G401.6 (cell line): ENCODE results near the gene ZFAND2A.
"Not testable (repeated sequence)": the region's sequence is repeated elsewhere in the genome, so short reads cannot be mapped to it uniquely, and the experiment has no call there.

Experiments used
- FAIRE-seq: peaks from 2 replicates; lab custom pipeline; 2012; peaks lifted over from hg19 to GRCh38; lab: Jason Lieb, UNC

Gene ZFAND2A

GRCh38 chr7:1151156-1151555 is 8.8 kb downstream of the ZFAND2A start:
- FAIRE-seq = no peak

GRCh38 chr7:1150400-1151002 is 9.5 kb downstream of the ZFAND2A start:
- no peak for FAIRE-seq

GRCh38 chr7:1149351-1149794 is 10.6 kb downstream of the ZFAND2A start:
- no peak for FAIRE-seq

GRCh38 chr7:1147873-1148272 is 12.1 kb downstream of the ZFAND2A start:
- not testable (repeated sequence) for FAIRE-seq

DNA sequence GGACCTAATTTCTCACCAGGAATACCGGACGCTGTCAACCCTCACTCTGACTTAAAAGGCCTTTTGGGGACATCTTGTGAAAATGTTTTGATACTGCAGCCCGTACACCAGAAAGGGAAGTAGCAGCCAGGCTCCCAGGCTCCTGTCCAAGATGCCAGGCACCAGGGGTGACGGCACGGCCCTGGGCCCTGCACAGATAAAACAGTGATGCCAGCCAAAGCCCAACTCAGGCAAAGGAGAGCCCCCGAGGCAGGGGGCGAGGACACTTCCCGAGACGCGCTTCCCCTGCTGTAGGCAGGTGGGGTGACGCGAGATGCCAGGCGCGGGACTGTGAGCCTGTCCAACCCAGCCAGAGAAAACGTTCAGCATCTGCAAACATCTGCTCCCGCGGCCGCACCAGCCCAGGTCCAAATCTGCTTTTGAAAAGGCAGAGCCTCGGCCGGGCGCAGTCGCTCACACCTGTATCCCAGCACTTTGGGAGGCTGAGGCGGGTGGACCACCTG is 15.7 kb downstream of the ZFAND2A start:
- no peak for FAIRE-seq

DNA sequence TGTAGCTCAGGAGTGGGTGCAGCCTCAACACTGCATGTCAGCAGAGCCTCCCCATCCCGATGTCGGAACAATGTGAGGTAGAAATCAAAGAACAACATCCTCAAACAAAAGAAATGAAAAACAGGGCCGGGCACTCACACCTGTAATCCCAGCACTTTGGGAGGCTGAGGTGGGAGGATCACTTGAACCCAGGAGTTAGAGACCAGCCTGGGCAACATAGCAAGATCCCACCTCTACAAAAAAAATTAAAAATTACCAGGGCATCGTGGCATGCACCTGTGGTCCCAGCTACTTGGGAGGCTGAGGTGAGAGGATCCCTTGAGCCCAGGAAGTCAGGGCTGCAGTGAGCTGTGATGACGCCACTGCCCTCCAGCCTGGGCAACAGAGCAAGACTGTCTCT is 17.0 kb downstream of the ZFAND2A start:
- FAIRE-seq = not testable (repeated sequence)

DNA sequence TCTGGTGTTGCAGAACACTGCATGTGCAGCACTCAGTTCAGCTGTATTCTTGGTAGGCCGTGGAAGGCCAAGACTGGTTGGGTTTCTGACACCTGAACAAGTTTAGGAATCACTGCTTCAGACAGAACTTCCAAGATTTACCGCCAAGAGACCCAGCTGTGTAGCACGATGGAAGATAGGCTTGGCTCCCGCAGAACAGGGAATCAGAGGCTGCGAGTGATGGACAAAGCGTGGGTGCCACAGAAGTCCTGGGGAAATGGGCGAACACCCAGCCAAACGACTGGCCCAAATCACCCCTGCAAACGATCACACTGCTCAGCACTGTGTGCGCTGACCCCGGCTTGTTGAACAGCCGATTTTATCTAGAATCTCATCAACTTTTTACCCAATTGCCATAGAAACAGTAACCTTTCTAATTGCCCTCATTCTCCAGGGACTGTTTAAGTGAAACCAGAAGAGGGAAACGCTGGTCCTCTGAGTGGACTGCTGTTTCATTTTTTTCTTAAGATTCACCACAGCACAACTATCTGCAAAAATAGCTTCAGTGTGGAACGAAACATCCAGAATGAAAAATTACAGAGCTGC is 17.9 kb downstream of the ZFAND2A start:
- no peak for FAIRE-seq

GRCh38 chr7:1141651-1142050 is 18.3 kb downstream of the ZFAND2A start:
- no peak for FAIRE-seq

- no peak for FAIRE-seq
These were observed 19.4 kb downstream of the ZFAND2A start for GRCh38 chr7:1140476-1141104.

DNA sequence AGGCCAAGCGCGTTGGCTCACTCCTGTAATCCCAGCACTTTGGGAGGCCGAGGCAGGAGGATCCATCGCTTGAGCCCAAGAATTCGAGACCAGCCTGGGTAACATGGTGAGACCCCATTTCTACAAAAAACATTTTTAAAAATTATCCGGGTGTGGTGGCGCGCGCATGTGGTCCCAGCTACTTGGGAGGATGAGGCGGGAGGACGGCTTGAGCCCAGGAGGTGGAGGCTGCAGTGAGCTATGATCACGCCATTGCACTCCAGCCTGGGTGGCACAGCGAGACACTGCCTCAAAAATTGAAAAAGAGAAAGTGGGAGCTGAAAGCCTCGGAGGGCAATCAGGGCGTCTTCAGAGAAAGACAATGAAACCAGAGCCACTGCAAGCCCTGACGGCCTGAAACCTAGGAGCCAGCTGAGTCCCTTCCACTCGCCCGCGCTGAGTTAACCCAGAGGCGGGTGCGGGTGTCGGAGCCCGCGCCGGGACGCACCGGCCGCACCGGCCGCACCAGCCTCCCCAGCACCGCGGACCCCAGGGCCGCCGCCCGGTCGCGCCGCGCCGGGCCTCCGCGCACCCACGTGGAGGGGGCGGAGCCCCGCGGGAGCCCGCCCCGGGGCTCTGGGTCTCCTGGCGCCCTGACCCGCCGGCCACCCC is 22.4 kb downstream of the ZFAND2A start:
- no peak for FAIRE-seq

DNA sequence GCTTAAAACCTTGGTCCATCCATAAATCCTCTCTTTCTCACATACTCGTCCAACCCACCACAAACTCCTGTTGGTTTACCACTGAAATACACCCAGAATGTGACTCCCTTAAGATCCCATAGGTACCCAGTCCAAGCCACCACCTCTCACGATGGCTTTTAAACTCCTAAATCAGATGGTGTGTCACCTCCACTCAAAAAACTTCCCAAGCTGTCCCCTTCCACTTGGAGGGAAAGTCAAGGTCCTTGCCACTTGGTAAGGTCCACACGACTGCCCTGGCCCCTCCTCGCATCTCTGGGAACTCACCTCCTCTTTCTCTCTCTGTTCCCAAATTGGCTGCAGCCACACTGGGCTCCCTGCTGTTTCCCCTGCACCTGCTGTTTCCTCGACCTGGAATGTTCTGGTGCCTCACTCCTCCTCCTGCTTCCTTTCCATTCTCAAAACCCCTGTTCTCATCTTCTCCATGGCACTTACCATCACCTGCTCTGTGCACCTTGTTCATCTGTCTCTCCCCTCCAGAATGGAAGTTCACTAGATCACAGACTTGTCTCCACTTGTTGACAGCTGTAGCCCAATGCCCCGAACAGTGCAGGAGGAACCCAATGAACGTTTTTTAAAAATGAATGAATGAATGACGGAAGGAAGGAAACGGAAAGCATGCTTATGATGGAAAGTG is 23.0 kb downstream of the ZFAND2A start:
- no peak for FAIRE-seq

- FAIRE-seq = no peak
These were observed 25.0 kb downstream of the ZFAND2A start for GRCh38 chr7:1134951-1135350.

- peak; percentile 63 for FAIRE-seq
These were observed 28.3 kb downstream of the ZFAND2A start for GRCh38 chr7:1131471-1132265.

DNA sequence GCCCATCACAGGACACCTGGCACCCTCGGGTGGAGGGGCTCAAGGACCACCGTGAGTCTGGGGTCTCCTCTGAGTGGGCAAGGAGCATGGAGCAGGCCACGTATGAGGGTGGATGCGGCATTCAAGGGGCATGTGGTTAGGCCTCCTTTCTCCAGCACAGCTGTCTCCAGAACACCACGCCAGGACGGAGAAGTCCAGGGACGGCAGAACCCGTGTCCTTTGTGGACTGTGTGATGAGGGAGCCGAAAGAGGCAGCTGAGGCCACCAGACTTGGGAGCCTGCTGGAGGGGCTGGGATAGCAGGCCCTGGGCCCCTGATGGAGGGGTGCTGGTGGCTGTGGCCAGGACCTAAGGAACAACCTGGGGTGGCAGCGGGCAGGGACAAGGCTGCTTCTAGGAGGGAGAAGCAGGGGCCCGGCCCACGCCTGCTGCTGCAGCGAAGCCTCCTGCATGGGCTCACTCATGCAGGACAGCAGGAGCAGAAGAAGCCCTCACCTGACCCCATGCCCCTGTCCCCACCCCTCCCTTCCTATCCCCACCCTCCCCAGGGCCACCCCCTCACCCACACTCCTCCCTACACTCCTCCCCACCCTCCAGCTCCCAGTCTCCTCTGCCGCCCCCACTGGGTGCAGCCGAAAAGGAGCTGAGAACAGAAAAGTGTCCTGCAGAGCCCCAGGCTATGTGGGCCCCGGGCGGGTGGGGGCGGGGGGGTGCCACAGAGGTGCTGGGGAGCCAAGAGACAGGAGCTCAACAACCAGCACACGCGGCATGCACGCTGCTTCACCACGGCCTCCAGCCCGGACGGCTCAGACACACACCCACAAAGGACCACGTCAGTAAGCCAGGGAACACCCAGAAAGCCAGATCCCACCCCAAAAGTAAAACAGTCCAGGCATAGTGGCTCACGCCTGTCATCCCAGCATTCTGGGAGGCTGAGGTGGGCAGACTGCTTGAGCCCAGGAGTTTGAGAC is 29.7 kb downstream of the ZFAND2A start:
- FAIRE-seq = no peak

GRCh38 chr7:1129431-1129830 is 30.6 kb downstream of the ZFAND2A start:
- no peak for FAIRE-seq

- FAIRE-seq = no peak
These were observed 33.0 kb downstream of the ZFAND2A start for GRCh38 chr7:1127001-1127400.

- no peak for FAIRE-seq
These were observed 34.4 kb downstream of the ZFAND2A start for GRCh38 chr7:1125603-1125969.

- no peak for FAIRE-seq
These were observed 35.0 kb downstream of the ZFAND2A start for GRCh38 chr7:1124816-1125602.

GRCh38 chr7:1124164-1124563 is 35.8 kb downstream of the ZFAND2A start:
- FAIRE-seq = no peak

DNA sequence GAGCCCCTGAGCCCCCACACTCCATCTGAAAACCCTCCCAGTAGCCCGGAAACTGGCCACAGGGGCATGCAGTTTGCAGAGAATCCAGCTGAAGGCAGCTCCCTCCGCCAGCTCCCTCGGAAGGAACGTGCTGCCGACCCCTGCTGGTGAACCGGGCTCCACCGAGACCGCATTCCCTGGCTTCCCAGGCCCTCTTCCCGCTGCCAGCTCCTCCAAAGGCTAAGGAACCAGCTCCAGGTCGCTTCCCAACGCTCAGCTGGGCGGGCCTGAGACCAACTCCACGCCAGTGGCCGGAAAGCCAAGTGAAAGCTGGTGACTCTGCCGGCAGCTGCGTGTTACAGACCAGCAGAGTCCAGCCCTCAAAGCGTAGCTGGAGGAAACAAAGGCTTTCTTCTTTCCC is 36.3 kb downstream of the ZFAND2A start:
- FAIRE-seq = peak; percentile 86
